H1 (cell line): Measurements from ENCODE around the gene PRKAR1B.

Experiments used
- CBX8 ChIP-seq: fragments of 300-800, 300-1000 bp; sonication (generic); IDR thresholded peaks from 2 replicates; pipeline ENCODE4 v1.7.1; 2016; ENCODE audit warnings: low read depth, low read length, borderline replicate concordance
- EZH2 ChIP-seq: fragments of 200-600 bp; sonication (generic); IDR thresholded peaks from 2 replicates; pipeline ENCODE4 v1.7.1; 2012; ENCODE audit warnings: low read depth, mild to moderate bottlenecking, moderate library complexity, low read length, inconsistent platforms; ENCODE audit not compliant: severe bottlenecking
- JUN ChIP-seq: IDR thresholded peaks from 2 replicates; pipeline ENCODE4 v1.6.1; 2011; ENCODE audit warnings: low read depth, mild to moderate bottlenecking, improper control_type of control experiment, low read length
- POLR2A ChIP-seq, 2 experiments: IDR thresholded peaks; 1 replicate in 1 of 2; 2 replicates in 1 of 2; pipeline ENCODE4 v1.6.1; 2011; ENCODE audit warnings: low read depth in 2 of 2, low read length in 2 of 2, mild to moderate bottlenecking in 2 of 2; ENCODE audit errors: control extremely low read depth in 1 of 2
- POLR2AphosphoS5 ChIP-seq: IDR thresholded peaks from 2 replicates; pipeline ENCODE4 v1.6.1; 2011; ENCODE audit warnings: low read depth, low read length
- SIN3A ChIP-seq, 2 experiments: IDR thresholded peaks in 1 of 2; conservative IDR thresholded peaks in 1 of 2; 2 replicates each; pipeline ENCODE4 v1.6.1; 2011 to 2012; ENCODE audit warnings: low read length in 2 of 2, improper control_type of control experiment in 1 of 2, low read depth in 1 of 2, mild to moderate bottlenecking in 1 of 2
- SRF ChIP-seq: IDR thresholded peaks from 2 replicates; pipeline ENCODE4 v1.6.1; 2011; ENCODE audit warnings: mild to moderate bottlenecking, low read depth, low read length, moderate library complexity
- TF ChIP-seq, protein P1 (sequence below), 3 experiments: IDR thresholded peaks; 1 replicate in 2 of 3; 2 replicates in 1 of 3; pipeline versions ENCODE4 v1.5.1 to v1.6.1; 2011; ENCODE audit warnings: low read length in 3 of 3, mild to moderate bottlenecking in 3 of 3, inconsistent platforms in 2 of 3, low read depth in 1 of 3, moderate library complexity in 1 of 3; ENCODE audit not compliant: insufficient read depth in 1 of 3; ENCODE audit errors: control extremely low read depth in 1 of 3
- TF ChIP-seq, protein P2 (sequence below): IDR thresholded peaks from 2 replicates; pipeline ENCODE4 v1.6.1; 2012; ENCODE audit warnings: inconsistent platforms

GRCh38 chr7:499853-500485 lies 227.1 kb downstream of the PRKAR1B start:
- TF ChIP-seq POLR2A (IDR thresholded peaks at IDR 0.05; ENCODE audit: control extremely low read depth in 1 of 2, low read depth in 2 of 2, low read length in 2 of 2) (no peak), POLR2AphosphoS5 (no peak), SRF (no peak), SIN3A (conservative IDR thresholded peaks at IDR 0.05 in 1 of 2, IDR thresholded peaks at IDR 0.05 in 1 of 2; ENCODE audit: low read depth in 1 of 2, low read length in 2 of 2) (no peak), JUN (no peak), CBX8 (no peak), EZH2 (no peak)
- TF ChIP-seq, protein P1, sequence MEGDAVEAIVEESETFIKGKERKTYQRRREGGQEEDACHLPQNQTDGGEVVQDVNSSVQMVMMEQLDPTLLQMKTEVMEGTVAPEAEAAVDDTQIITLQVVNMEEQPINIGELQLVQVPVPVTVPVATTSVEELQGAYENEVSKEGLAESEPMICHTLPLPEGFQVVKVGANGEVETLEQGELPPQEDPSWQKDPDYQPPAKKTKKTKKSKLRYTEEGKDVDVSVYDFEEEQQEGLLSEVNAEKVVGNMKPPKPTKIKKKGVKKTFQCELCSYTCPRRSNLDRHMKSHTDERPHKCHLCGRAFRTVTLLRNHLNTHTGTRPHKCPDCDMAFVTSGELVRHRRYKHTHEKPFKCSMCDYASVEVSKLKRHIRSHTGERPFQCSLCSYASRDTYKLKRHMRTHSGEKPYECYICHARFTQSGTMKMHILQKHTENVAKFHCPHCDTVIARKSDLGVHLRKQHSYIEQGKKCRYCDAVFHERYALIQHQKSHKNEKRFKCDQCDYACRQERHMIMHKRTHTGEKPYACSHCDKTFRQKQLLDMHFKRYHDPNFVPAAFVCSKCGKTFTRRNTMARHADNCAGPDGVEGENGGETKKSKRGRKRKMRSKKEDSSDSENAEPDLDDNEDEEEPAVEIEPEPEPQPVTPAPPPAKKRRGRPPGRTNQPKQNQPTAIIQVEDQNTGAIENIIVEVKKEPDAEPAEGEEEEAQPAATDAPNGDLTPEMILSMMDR (IDR thresholded peaks at IDR 0.05; ENCODE audit: control extremely low read depth in 1 of 3, insufficient read depth in 1 of 3, low read depth in 1 of 3, low read length in 3 of 3), result no peak
- TF ChIP-seq, protein P2, sequence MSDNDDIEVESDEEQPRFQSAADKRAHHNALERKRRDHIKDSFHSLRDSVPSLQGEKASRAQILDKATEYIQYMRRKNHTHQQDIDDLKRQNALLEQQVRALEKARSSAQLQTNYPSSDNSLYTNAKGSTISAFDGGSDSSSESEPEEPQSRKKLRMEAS, result no peak
